ENCODE results near the gene SPPL3. TPM values are rescaled to one million over a fixed set of nuclear protein-coding genes. Genes with fewer than 3 reads are reported as not detected.

Gene SPPL3
- total RNA-seq, 1 donor from 2014 or later, result 25.8 TPM

- peaks cover 2% of the 10 kb centered on the region for H3K27me3 Mint-ChIP-seq (ENCODE audit: insufficient read depth, low read depth)
- peaks cover 29% of the 10 kb centered on the region for H3K79me2 ChIP-seq (ENCODE audit: low read depth)
- H3K4me2 ChIP-seq, result no peak overlapping the region
- H3K9me3 Mint-ChIP-seq, result no peaks in the 10 kb centered on the region
- H4K20me1 ChIP-seq (ENCODE audit: low read depth), result peaks cover 27% of the 10 kb centered on the region
- no peaks in the 10 kb centered on the region for H3K36me3 Mint-ChIP-seq
- H3K27ac Mint-ChIP-seq, result no peak overlapping the region
- peak overlapping the region; percentile 28 for H3K4me3 Mint-ChIP-seq
- peaks cover 18% of the 10 kb centered on the region for H3K4me1 Mint-ChIP-seq
- H3K4me1 ChIP-seq, result peaks cover 10% of the 10 kb centered on the region
- no peak overlapping the region for H3K27ac ChIP-seq
- no peak overlapping the region for H3K4me3 ChIP-seq
- H3K36me3 ChIP-seq, result no peaks in the 10 kb centered on the region
- no peaks in the 10 kb centered on the region for H3K9me3 ChIP-seq (ENCODE audit: low read depth)
- H3F3A ChIP-seq (ENCODE audit: low read depth), result no peaks in the 10 kb centered on the region
- H3K9ac ChIP-seq, result no peak overlapping the region
- TF ChIP-seq EZH2 (IDR thresholded peaks at IDR 0.05) (no peak), CTCF (IDR thresholded peaks at IDR 0.05) (no peak), EZH2phosphoT487 (IDR thresholded peaks at IDR 0.05) (no peak)
- no peak for DNase-seq (ENCODE audit: low spot score)
- no peaks in the 10 kb centered on the region for H3K27me3 ChIP-seq
- H2AFZ ChIP-seq (replicated peaks), result no peak overlapping the region
Measured at GRCh38 chr12:120905856-120906384, 1.8 kb upstream of the SPPL3 start.

- H2AFZ ChIP-seq (replicated peaks), result peak overlapping the region; percentile 90
- H3K27me3 Mint-ChIP-seq (ENCODE audit: insufficient read depth, low read depth), result peaks cover 2% of the 10 kb centered on the region
Measured at GRCh38 chr12:120903412-120904196, 554 bp downstream of the SPPL3 start.

GRCh38 chr12:120902846-120903411, 1.2 kb downstream of the SPPL3 start:
- H3K4me3 ChIP-seq, result peak overlapping the region; percentile 100
- Mint-ChIP-seq H3K4me3 (peak overlapping the region; percentile 99), H3K36me3 (peaks cover 10% of the 10 kb centered on the region), H3K27ac (peak overlapping the region; percentile 94), H3K9me3 (no peaks in the 10 kb centered on the region), H3K4me1 (peaks cover 18% of the 10 kb centered on the region), H3K27me3 (ENCODE audit: insufficient read depth, low read depth) (peaks cover 2% of the 10 kb centered on the region)
- no peaks in the 10 kb centered on the region for H3K9me3 ChIP-seq (ENCODE audit: low read depth)
- peaks cover 49% of the 10 kb centered on the region for H4K20me1 ChIP-seq (ENCODE audit: low read depth)
- peaks cover 10% of the 10 kb centered on the region for H3K4me1 ChIP-seq
- no peak overlapping the region for H2AFZ ChIP-seq (replicated peaks)
- no peak for DNase-seq (ENCODE audit: low spot score)
- no peaks in the 10 kb centered on the region for H3K36me3 ChIP-seq
- no peaks in the 10 kb centered on the region for H3F3A ChIP-seq (ENCODE audit: low read depth)
- peak overlapping the region; percentile 87 for H3K4me2 ChIP-seq
- H3K79me2 ChIP-seq (ENCODE audit: low read depth), result peaks cover 59% of the 10 kb centered on the region
- H3K27me3 ChIP-seq, result no peaks in the 10 kb centered on the region
- peak overlapping the region; percentile 94 for H3K9ac ChIP-seq
- H3K27ac ChIP-seq, result no peak overlapping the region
- TF ChIP-seq CTCF (IDR thresholded peaks at IDR 0.05), result no peak
- TF ChIP-seq EZH2 (IDR thresholded peaks at IDR 0.05), result no peak
- TF ChIP-seq EZH2phosphoT487 (IDR thresholded peaks at IDR 0.05), result no peak

More at GRCh38 chr12:120903412-120904196, 554 bp downstream of the SPPL3 start:
- H3F3A ChIP-seq (ENCODE audit: low read depth), result no peaks in the 10 kb centered on the region
- DNase-seq (ENCODE audit: low spot score), result no peak
- H3K9me3 ChIP-seq (ENCODE audit: low read depth), result no peaks in the 10 kb centered on the region
- peak overlapping the region; percentile 87 for H3K4me2 ChIP-seq
- peak overlapping the region; percentile 99 for H3K4me3 Mint-ChIP-seq
- peaks cover 18% of the 10 kb centered on the region for H3K4me1 Mint-ChIP-seq
- H3K27ac ChIP-seq, result peak overlapping the region; percentile 84
- H3K9me3 Mint-ChIP-seq, result no peaks in the 10 kb centered on the region
- peaks cover 10% of the 10 kb centered on the region for H3K4me1 ChIP-seq
- H3K79me2 ChIP-seq (ENCODE audit: low read depth), result peaks cover 52% of the 10 kb centered on the region
- peak overlapping the region; percentile 94 for H3K9ac ChIP-seq
- H4K20me1 ChIP-seq (ENCODE audit: low read depth), result peaks cover 44% of the 10 kb centered on the region
- no peaks in the 10 kb centered on the region for H3K36me3 ChIP-seq
- H3K27ac Mint-ChIP-seq, result peak overlapping the region; percentile 94
- H3K27me3 ChIP-seq, result no peaks in the 10 kb centered on the region
- peaks cover 10% of the 10 kb centered on the region for H3K36me3 Mint-ChIP-seq
- H3K4me3 ChIP-seq, result peak overlapping the region; percentile 100
- TF ChIP-seq EZH2phosphoT487 (IDR thresholded peaks at IDR 0.05), result no peak
- no peak for TF ChIP-seq CTCF (IDR thresholded peaks at IDR 0.05)
- no peak for TF ChIP-seq EZH2 (IDR thresholded peaks at IDR 0.05)
